IPS-NIHi11 (cell line): ENCODE results near the gene PAMR1.
A peak's percentile ranks its signal among the peaks of the same experiment; 100 is the strongest.

ENCODE experiments used
- DNase-seq: peaks from one replicate; pipeline ENCODE4 v3.0.0; 2012; ENCODE audit warnings: mixed read lengths, low spot score

Gene PAMR1

GRCh38 chr11:35491231-35491871 is 34.1 kb downstream of the PAMR1 start:
- DNase-seq, result no peak

GRCh38 chr11:35488117-35488516 is 37.3 kb downstream of the PAMR1 start:
- DNase-seq, result no peak

- peak; percentile 57 for DNase-seq
These were observed 37.8 kb downstream of the PAMR1 start for GRCh38 chr11:35487532-35488078.

GRCh38 chr11:35486934-35487333 is 38.5 kb downstream of the PAMR1 start:
- DNase-seq, result no peak

- no peak for DNase-seq
These were observed 39.0 kb downstream of the PAMR1 start for GRCh38 chr11:35486446-35486845.

- peak; percentile 85 for DNase-seq
These were observed 39.6 kb downstream of the PAMR1 start for GRCh38 chr11:35485656-35486322.

GRCh38 chr11:35484435-35484834 is 41.0 kb downstream of the PAMR1 start:
- DNase-seq, result no peak

GRCh38 chr11:35483131-35483820 is 42.1 kb downstream of the PAMR1 start:
- no peak for DNase-seq

- no peak for DNase-seq
These were observed 45.7 kb downstream of the PAMR1 start for GRCh38 chr11:35479731-35480130.

- no peak for DNase-seq
These were observed 46.8 kb downstream of the PAMR1 start for GRCh38 chr11:35478471-35479091.

- DNase-seq, result peak; percentile 12
These were observed 47.5 kb downstream of the PAMR1 start for GRCh38 chr11:35477901-35478300.

- no peak for DNase-seq
These were observed 50.7 kb downstream of the PAMR1 start for GRCh38 chr11:35474688-35475087.

GRCh38 chr11:35473795-35474374 is 51.5 kb downstream of the PAMR1 start:
- DNase-seq, result no peak

GRCh38 chr11:35470616-35471015 is 54.8 kb downstream of the PAMR1 start:
- DNase-seq, result no peak

- no peak for DNase-seq
These were observed 59.4 kb downstream of the PAMR1 start for GRCh38 chr11:35466058-35466457.

GRCh38 chr11:35464308-35464707 is 61.1 kb downstream of the PAMR1 start:
- no peak for DNase-seq

GRCh38 chr11:35463331-35463751 is 62.1 kb downstream of the PAMR1 start:
- no peak for DNase-seq

- DNase-seq, result no peak
These were observed 63.4 kb downstream of the PAMR1 start for GRCh38 chr11:35461917-35462538.

- DNase-seq, result no peak
These were observed 65.9 kb downstream of the PAMR1 start for GRCh38 chr11:35459489-35459888.

- no peak for DNase-seq
These were observed 66.6 kb downstream of the PAMR1 start for GRCh38 chr11:35458846-35459245.

GRCh38 chr11:35454362-35454761 is 71.1 kb downstream of the PAMR1 start:
- no peak for DNase-seq
